HL-60/S4 treated with retinoic acid at 250 ng/mL for 4 days and 3 days (cell line): Measurements from ENCODE around the gene EXOC3L1.

Experiments used
- in situ Hi-C: fragments of 300-500 bp; cut with MboI; formaldehyde crosslinking; loops from 2 replicates; pipeline ENCODE4 v1.7.0; 2022; ENCODE audit warnings: low sequenced_read_pairs

EXOC3L1 gene

DNA sequence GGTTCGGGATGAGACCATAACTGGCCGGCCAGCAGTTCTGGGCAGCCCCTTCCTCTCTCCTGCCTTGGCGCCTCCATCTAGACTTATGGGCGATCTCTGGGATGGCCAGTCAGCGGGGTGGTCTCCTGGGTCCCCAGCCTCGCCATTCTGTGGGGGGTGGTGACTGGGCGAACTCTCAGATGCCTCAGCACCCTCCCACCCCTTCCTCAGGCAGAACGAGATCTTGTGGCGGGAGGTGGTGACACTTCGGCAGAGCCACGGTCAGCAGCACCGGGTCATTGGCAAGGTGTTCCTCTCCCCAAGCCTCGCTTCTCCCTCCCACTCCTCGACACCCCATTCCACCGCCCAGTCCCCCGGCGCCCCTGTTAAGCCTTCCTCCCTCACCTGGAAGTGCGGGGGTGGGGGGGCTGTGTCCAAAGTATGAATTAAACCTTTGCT is 23.8 kb downstream of the EXOC3L1 start:
- in situ Hi-C loops: loop anchor here (25.0 kb wide), 1 partner anchor 204 kb away; the partner anchor contains the start of gene CES3

DNA sequence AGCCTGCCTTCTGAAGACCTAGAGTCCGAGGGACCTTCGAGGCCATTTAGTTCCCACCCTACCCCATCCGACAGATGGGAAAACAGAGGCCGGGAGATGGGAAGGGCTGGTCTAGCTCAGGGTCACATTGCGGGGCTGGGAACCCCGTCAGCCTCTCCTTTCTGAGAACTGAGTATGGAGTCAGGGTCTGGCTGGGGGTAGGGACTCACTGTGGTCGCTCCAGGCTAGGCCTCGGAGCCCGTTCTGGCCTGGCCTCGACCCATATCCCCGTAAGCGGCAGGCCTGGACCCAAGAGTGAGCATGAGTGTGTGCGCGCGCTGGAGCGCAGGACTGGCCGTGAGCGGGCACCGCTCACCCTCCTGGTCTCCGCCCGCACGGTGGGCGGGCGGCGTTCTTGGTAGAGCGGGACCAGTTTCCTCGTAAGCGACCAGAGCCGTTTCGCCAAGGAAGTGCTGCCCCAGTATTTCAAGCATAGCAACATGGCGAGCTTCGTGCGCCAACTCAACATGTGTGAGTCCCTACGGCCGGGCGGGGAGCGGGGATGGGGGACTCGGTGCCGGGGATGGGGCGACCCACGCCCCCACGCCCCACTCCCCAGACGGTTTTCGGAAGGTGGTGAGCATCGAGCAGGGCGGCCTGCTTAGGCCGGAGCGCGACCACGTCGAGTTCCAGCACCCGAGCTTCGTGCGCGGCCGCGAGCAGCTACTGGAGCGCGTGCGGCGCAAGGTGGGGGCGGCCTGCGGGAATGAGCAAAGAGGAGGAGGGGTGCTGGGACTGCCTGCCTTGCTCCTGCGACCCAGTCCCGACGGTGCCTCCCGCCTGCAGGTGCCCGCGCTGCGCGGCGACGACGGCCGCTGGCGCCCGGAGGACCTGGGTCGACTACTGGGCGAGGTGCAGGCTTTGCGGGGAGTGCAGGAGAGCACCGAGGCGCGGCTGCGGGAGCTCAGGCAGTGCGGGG is 24.5 kb downstream of the EXOC3L1 start:
- in situ Hi-C loops: loop anchor here (25.0 kb wide), 1 partner anchor 203 kb away; the partner anchor contains the start of gene CES3

DNA sequence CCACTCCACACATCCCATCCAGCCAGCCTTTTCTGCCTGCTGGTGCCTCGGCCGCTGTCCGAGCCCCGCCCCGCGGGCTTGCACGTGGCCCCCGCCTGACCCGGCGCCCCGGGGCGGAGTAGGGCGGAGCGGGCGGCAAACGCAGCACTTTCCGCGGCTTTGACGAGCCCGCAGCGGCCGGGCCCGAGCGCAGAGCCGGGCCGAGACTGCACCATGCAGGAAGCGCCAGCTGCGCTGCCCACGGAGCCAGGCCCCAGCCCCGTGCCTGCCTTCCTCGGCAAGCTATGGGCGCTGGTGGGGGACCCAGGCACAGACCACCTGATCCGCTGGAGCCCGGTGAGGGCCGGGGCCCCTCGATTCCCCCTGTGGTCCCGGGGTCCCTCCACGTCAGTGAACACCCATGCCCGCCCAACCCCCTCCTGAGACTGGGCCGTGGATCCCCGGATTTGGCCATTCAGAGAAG is 25.3 kb downstream of the EXOC3L1 start, which contains the start of gene HSF4:
TSS of gene HSF4 (plus strand) at position 147 of the 463 bp plus-strand sequence. CDS start at position 214, 67 bp downstream.
- in situ Hi-C loops: loop anchor here (25.0 kb wide), 1 partner anchor 202 kb away; the partner anchor contains the start of gene CES3

DNA sequence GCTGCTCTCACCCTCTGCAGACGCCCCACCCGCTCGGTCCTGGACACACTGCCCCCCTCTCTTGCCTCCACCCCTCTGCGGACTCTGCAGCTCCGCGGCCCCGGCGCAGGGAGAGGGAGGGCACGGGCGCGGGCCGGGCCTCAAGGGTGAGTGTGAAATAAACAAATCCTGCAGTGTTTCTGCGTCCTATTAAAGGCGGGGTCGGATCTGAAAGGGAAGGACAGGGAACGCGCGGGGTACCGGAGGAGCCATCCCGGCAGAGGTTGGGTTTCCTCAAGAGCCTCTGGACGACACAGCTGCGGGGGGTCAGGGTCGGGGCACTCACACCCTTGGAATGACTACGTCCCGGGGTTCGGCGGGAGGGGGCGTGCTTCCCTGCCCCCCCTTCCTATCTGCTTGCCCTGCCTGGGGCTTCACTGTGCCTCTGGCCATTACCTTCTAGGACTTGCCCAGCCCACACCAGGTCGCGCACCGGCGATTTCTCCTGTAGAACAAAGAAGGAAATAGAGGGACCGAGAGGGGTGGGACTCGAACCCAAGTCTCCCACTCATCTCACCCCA is 25.9 kb downstream of the EXOC3L1 start:
- in situ Hi-C loops: loop anchor here (25.0 kb wide), 1 partner anchor 202 kb away; the partner anchor contains the start of gene CES3

DNA sequence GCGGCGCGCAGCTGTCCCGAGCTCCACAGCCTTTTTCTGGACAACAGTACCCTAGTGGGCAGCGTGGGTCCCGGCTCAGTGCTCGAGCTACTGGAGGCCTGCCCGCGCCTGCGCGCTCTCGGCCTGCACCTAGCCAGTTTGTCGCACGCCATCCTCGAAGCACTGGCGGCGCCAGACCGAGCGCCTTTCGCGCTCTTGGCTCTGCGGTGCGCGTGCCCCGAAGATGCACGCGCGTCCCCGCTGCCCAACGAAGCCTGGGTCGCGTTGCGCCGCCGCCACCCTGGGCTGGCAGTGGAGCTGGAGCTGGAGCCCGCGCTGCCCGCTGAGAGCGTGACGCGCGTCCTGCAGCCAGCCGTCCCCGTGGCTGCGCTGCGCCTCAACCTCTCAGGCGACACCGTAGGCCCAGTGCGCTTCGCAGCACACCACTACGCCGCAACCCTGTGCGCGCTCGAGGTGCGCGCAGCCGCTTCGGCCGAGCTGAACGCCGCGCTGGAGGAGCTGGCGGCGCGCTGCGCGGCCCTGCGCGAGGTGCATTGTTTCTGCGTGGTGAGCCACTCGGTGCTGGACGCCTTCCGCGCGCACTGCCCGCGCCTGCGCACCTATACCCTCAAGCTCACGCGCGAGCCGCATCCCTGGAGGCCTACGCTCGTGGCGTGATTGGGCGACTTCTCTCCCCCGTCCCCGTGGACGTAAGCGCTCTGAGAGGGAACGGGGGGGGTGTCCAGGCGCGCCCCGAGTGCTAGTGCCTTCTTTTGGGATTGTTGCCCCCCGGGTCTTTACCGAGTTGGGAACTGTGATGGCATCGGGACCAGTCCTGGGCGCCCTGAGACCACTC is 26.6 kb downstream of the EXOC3L1 start:
- in situ Hi-C loops: loop anchor here (25.0 kb wide), 1 partner anchor 201 kb away; the partner anchor contains the start of gene CES3

DNA sequence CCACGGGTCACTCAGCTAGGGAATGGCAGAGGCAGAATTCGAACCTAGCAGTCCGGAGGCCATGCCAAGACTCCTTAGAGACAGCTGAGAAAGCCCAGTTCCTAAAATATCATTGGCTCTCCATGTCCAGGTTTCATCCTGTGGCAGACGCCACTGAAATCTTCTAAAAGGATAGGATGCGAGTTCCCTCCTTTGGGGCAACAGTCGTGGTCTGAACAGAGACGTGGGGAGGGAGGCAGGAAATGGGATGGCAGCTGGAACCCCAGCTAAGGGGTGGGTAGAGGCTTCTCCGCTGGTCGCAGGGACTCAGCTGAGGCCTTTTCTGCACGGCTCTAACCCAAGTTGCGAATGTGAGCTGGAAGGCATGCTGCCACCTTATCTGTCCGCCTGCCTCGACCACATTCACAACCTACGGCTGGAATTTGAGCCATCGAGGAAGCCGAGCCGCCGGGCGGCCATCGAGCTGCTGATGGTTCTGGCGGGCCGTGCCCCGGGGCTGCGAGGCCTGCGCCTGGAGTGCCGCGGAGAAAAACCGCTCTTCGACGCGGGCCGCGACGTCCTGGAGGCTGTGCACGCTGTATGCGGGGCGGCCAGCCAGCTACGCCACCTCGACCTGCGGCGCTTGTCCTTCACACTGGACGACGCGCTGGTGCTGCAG is 27.3 kb downstream of the EXOC3L1 start:
- in situ Hi-C loops: loop anchor here (25.0 kb wide), 1 partner anchor 200 kb away; the partner anchor contains the start of gene CES3

DNA sequence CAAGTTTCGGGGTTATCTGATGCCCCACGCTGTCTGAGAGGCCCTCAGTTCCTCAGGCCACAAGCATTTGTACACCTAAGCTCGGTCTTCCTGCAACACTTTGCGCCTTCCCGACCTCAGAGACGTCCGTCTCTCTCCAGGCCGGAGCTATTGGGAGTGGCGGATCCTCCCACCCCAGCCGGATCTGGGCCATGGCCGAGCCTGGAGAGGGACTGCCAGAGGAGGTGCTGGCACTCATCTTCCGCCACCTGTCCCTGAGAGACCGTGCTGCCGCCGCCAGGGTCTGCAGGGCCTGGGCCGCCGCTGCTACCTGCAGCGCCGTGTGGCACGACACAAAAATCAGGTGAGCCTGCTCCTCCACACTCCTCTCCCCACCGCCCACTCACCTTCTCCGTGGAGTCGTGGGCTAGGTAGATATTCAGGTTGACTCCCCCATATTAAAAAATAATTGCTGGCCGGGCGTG is 28.3 kb downstream of the EXOC3L1 start:
- in situ Hi-C loops: loop anchor here (25.0 kb wide), 1 partner anchor 199 kb away; the partner anchor contains the start of gene CES3

DNA sequence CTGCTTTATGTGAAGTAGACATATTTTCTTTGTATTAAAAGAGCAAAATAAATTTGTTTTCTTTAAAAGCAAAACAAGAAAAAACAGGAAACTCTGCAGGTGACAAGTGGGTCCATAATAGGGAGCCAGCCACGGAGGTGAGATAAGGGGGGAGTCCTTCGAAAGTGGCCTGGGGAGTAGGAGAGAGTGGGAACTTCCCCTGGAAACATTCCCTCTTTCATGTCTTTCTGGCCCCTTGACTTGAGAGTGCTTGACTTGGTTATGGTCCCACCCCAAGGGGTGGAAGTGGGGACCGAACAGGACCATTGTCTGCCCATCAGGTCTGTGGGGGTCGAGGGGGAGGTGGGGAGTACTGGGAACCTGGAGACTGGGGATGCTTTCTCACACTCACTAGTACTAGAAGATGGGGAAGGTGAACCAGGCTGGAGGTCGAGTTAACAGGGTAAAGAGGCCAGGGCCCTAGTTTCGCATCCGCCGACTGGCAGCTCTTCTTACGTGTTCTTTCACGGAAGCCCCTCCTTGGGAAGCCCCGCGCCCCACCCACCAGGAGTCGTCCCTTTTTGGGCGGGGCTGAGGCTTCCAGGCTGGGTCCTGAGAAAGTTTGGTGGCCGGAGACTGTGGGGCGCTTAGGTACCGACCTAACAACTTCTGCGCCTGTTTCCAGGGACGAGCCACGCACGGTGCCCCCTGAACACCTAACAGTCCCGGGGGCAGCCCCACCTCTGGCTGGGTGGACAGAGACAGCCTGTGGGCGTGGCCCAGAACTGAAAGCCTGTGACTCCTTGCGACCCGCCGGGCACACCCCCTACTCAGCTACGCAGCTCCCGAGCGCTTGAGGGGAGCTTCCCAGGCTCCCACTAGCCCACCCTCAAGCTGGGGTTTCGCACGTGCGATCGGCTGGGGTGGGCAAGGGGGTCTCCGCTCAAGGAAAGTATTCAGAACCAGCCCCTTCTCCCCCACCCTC is 31.0 kb downstream of the EXOC3L1 start:
- in situ Hi-C loops: loop anchor here (10.0 to 25.0 kb wide), 2 partner anchors 144 to 197 kb away; partner anchors contain the start of gene CES3

DNA sequence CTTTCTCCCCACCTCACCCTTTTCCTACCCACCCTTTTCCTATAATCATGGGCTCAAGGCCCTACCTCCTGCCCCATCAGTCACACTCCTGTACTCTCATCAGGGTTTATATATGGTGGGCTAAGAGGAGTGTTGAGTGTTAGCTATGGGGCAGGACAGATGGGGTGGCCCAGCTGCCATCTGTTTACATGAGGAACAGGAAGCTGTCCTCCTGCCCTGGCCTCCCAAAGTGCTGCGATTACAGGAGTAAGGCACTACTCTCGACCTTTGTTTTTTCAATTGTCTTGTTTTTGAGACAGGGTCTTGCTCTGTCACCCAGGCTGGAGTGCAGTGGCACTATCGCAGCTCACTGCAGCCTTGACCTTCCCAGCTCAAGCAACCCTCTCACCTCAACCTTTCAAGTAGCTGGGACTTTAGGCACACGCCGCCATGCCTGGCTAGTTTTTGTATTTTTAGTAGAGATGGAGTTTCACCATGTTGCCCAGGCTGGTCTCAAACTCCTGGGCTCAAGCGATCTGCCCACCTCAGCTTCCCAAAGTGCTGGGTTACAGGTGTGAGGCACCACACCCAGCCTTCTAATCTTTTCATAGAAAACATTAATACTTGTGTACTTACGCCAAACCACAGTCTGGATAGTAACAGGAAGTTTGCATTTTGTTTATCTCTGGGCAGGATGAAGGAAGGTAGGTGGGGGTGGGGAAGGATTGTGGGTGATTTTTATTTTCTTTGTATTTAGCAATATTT is 31.9 kb downstream of the EXOC3L1 start:
- in situ Hi-C loops: loop anchor here (10.0 to 25.0 kb wide), 2 partner anchors 143 to 196 kb away; partner anchors contain the start of gene CES3

DNA sequence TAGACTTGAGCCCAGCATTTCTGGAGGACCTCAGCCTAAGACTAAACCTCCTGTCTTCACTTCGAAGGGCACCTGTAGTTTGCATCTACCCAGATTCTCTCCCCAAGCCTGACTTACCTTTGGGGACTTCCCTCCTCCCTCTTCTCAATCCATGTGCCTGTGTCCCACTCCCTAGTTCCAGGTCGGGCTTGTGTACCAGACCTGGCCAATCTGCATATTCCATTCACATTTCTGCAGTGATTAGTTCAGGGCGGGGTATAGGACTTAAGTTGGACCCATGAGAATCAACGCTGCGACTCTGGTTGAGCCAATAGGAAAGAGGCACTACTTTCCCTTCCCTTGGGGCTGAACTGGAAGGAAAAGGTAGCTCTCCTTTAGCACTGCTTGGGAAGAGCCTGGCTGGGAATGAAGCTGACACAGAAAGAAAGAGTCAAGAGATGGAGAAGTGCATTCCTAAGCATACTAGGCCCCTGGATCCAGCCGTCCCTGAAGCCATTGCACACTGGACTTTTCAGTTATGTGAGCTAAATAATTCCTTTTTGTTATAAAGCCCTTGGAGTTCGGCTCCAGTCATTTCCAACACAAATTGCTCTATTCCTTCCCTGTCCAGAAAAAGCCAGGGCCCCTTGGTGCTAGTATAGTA is 32.7 kb downstream of the EXOC3L1 start:
- in situ Hi-C loops: loop anchor here (10.0 to 25.0 kb wide), 2 partner anchors 142 to 195 kb away; partner anchors contain the start of gene CES3

DNA sequence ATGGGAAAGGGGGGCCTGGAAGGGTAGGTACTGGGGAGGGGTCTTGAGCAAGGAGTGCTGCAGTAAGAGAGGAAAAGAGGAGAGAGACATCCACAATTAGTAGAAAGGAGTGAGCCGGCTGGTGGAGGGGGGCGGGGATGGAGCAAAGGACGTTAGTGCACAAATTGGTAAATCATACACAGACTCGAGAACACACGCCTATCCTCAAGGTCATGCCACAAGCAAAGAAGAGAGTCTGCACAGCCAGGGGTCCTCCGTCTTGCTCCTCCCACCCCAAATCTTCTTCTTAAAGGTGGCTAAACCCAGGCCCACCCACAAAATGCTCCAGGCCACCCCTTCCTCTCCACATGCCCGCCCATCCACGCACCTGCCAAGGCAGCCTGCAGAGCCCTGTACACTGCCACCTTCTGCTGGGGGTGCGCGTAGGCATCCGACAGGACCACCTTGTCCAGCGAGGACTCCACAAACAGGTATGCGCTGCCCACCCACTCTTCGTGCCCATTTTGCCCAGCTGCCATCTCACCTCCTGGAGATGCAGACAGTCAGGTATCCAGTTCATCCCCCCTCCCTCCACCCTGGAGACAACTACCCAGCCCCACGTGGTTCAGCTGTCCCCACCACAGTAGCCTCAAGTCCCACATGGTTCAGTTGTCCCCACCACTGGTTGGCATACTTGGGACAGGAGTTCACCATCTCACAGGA is 33.6 kb downstream of the EXOC3L1 start:
- in situ Hi-C loops: loop anchor here (10.0 to 25.0 kb wide), 2 partner anchors 141 to 194 kb away; partner anchors contain the start of gene CES3

DNA sequence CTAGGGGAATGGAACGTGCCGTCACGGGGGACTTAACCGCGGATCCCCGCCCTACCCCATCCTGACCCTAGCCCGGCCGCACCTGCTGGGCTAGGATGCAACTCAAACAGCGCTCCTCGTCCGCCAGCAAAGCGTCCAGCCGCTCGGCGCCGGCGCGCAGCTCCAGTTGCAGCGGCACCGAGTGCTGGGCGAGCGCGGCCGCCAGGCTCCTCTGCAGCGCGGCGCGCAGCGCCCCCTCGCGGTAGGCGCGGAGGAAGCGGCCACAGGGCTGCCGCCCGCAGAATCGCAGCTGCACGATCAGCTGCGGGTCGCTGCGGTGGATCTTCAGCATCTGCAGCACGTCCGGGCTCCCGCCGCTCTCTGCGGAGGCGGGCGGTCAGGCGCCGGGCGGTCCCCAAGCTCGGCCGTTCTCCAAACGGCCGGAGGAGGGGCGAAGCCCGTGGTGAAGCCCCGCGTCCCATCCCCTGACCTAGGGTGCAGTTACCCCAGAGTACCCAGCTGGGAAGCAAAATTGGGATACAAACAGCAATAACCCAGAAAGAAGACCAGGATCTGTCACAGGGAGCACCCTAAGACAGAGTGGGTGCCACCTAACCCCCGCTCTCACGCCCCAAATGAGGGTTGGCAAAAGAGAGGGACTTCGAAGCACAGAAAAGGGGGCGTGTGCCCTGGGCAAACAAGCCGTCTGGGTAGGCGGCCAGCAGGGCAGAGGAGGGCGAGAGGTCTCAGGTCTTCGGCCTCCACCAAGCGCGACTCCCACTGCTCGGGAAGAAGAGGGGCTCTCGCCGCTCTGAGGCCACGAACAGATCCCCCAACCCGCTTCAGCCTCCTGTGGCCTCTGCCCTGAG is 34.4 kb downstream of the EXOC3L1 start:
- in situ Hi-C loops: loop anchor here (10.0 to 25.0 kb wide), 2 partner anchors 141 to 193 kb away; partner anchors contain the start of gene CES3

DNA sequence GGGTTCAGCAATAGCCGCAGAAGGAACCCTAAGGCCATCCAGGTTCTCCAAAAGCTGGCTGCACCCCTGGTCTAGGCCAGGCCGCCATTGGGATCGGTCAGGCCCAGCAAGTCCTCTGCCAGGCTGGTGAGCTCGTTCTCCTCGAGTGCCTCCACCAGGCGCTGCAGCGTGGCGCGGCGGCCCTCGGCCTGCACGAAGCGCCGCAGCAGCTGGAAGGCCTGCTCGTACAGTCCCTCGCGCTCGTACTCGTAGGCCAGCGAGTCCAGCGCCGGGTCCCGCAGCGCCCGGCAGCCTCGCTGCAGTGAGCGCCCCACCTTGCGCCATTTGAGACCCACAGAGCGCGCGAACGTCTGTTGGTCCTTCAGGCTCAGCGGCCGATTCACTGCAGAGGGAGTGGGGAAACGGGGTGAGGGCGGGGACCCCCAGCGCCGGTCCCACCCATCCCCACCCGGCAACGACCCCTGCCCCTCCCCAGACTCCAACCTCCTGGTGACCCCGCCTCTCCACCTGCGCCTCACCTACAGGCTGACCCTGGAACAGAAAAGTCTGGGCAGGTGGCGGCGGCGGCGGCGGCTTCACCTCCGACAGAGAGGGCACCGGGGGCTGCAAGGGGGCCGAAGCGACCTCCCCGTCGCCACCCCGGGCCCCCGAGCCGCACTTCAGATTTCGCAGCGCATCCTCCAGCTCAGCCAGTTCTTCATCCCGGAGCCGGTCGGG is 35.2 kb downstream of the EXOC3L1 start:
- in situ Hi-C loops: loop anchor here (10.0 to 25.0 kb wide), 2 partner anchors 140 to 192 kb away; partner anchors contain the start of gene CES3

DNA sequence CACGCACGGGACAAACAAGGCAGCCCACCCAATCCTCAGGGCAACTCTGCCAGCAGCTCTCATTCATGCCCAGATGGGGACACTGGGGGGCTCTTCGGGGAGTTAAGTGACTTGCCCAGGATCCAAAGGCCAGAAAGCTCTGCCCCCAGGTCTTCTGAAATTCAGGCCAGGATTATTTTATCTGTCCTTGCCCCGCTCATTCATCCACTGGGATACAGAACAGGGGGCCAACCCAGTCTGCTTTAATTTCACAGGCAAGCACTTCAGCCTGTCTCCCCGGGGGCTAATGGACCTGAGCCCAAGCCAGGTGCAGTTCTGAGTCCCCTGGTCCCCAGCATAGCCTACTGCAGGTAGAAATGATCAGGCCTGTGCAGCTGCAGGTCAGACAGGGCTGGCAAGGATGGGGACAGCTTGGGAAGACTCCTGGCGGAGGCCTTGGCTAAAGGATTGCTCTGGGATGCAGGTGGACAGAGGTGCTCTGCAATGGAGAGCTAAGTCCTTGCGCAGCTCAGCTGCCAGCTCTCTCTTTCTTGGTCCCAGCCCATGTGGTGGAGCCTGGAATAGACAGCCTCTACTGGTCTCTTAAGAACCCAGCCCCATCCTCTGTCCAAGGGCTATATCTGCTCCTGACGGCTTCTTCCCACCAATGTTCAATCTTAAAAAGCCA is 38.4 kb downstream of the EXOC3L1 start:
- in situ Hi-C loops: loop anchor here (10.0 to 25.0 kb wide), 2 partner anchors 137 to 189 kb away; partner anchors contain the start of gene CES3
